Measurements from ENCODE around the gene SOX5. TPM values are rescaled to one million over a fixed set of nuclear protein-coding genes. Genes with fewer than 3 reads are reported as not detected.
"Not testable (repeated sequence)": the region's sequence is repeated elsewhere in the genome, so short reads cannot be mapped to it uniquely, and the experiment has no call there.

SOX5 gene
- polyA plus RNA-seq, 1 of the 3 experiments (the other 2 are of a cell fraction), result 0.21 TPM

DNA sequence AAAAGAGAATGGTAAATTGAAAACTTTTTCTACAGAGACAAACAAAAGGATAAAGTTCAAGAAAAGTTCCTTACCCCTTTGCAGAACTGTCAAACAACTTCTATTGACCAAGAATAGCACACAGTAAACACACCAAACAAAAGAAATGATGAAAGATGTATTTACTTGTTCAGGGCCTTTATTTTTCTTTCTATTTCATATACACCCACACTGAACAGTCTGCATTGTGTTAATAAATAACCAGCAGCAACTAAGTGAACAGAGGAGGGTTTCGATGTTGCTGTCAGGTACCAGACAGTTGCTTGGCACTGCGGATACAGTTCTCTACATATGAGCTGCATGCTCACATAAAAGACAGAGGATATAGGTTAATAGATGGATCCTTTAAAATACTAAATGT is 122.1 kb downstream of the SOX5 start:
- no peak overlapping the region for H3K27ac ChIP-seq (ENCODE audit: low read depth in 2 of 2, low read length in 1 of 2)
- ChIA-PET CTCF (no interaction called here), POLR2A (no interaction called here)
- no peak overlapping the region for H2AFZ ChIP-seq (ENCODE audit: low read depth)
- no peaks in the 10 kb centered on the region for H4K20me1 ChIP-seq (ENCODE audit: insufficient read depth)
- H3K4me1 ChIP-seq (ENCODE audit: control insufficient read depth in 1 of 2, insufficient read depth in 2 of 2, low read depth in 1 of 2, low read length in 1 of 2), result peaks cover 0 to 2% of the 10 kb centered on the region in 2 experiments; a peak in 1 of 4 replicates
- no peak overlapping the region for H3K4me3 ChIP-seq (ENCODE audit: low read depth in 2 of 2, low read length in 1 of 2)
- H3K4me2 ChIP-seq, result no peak overlapping the region
- H3K36me3 ChIP-seq (replicated peaks in 1 of 2; ENCODE audit: control insufficient read depth in 1 of 2, insufficient read depth in 2 of 2, low read length in 1 of 2), result no peaks in the 10 kb centered on the region
- WGBS (ENCODE audit: low lambda C conversion rate), result 75% methylated on average over 2 of the region's 2 CpGs
- no peak overlapping the region for H3K9ac ChIP-seq
- no peak for DNase-seq
- H3K9me2 ChIP-seq, result no peaks in the 10 kb centered on the region
- no peaks in the 10 kb centered on the region for H3K9me3 ChIP-seq
- TF ChIP-seq, protein P1, sequence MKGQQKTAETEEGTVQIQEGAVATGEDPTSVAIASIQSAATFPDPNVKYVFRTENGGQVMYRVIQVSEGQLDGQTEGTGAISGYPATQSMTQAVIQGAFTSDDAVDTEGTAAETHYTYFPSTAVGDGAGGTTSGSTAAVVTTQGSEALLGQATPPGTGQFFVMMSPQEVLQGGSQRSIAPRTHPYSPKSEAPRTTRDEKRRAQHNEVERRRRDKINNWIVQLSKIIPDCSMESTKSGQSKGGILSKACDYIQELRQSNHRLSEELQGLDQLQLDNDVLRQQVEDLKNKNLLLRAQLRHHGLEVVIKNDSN (IDR thresholded peaks at IDR 0.05; ENCODE audit: borderline replicate concordance, low read depth), result no peak
- TF ChIP-seq RFX5 (IDR thresholded peaks at IDR 0.05; ENCODE audit: low read length) (no peak), MEF2A (IDR thresholded peaks at IDR 0.05; ENCODE audit: borderline replicate concordance, low read depth) (no peak), FOXJ3 (CRISPR knock-in tag; IDR thresholded peaks at IDR 0.05) (no peak), TCF12 (IDR thresholded peaks at IDR 0.05) (no peak), NFIC (IDR thresholded peaks at IDR 0.05; ENCODE audit: borderline replicate concordance) (no peak), FOSL2 (IDR thresholded peaks at IDR 0.05; ENCODE audit: borderline replicate concordance, low read depth) (no peak), RXRA (IDR thresholded peaks at IDR 0.05; ENCODE audit: borderline replicate concordance, low read depth) (no peak), GATA2 (CRISPR knock-in tag; IDR thresholded peaks at IDR 0.05) (no peak), TEAD4 (IDR thresholded peaks at IDR 0.05; ENCODE audit: borderline replicate concordance, insufficient read depth) (no peak), FOXM1 (IDR thresholded peaks at IDR 0.05; ENCODE audit: low read depth) (no peak), SMC3 (IDR thresholded peaks at IDR 0.05; ENCODE audit: low read depth, low read length) (no peak), RAD21 (IDR thresholded peaks at IDR 0.05; ENCODE audit: low read length) (no peak)
- TF ChIP-seq, protein P2, sequence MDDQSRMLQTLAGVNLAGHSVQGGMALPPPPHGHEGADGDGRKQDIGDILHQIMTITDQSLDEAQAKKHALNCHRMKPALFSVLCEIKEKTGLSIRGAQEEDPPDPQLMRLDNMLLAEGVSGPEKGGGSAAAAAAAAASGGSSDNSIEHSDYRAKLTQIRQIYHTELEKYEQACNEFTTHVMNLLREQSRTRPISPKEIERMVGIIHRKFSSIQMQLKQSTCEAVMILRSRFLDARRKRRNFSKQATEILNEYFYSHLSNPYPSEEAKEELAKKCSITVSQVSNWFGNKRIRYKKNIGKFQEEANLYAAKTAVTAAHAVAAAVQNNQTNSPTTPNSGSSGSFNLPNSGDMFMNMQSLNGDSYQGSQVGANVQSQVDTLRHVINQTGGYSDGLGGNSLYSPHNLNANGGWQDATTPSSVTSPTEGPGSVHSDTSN (IDR thresholded peaks at IDR 0.05), result no peak
- TF ChIP-seq, protein P3, sequence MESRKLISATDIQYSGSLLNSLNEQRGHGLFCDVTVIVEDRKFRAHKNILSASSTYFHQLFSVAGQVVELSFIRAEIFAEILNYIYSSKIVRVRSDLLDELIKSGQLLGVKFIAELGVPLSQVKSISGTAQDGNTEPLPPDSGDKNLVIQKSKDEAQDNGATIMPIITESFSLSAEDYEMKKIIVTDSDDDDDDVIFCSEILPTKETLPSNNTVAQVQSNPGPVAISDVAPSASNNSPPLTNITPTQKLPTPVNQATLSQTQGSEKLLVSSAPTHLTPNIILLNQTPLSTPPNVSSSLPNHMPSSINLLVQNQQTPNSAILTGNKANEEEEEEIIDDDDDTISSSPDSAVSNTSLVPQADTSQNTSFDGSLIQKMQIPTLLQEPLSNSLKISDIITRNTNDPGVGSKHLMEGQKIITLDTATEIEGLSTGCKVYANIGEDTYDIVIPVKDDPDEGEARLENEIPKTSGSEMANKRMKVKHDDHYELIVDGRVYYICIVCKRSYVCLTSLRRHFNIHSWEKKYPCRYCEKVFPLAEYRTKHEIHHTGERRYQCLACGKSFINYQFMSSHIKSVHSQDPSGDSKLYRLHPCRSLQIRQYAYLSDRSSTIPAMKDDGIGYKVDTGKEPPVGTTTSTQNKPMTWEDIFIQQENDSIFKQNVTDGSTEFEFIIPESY (IDR thresholded peaks at IDR 0.05; ENCODE audit: borderline replicate concordance, low read depth), result no peak
- H3K79me2 ChIP-seq (ENCODE audit: insufficient read depth), result no peaks in the 10 kb centered on the region
- no peaks in the 10 kb centered on the region for H3K27me3 ChIP-seq (ENCODE audit: insufficient read depth)
- no peaks in the 10 kb centered on the region for H3F3A ChIP-seq (replicated peaks; ENCODE audit: insufficient read depth)

DNA sequence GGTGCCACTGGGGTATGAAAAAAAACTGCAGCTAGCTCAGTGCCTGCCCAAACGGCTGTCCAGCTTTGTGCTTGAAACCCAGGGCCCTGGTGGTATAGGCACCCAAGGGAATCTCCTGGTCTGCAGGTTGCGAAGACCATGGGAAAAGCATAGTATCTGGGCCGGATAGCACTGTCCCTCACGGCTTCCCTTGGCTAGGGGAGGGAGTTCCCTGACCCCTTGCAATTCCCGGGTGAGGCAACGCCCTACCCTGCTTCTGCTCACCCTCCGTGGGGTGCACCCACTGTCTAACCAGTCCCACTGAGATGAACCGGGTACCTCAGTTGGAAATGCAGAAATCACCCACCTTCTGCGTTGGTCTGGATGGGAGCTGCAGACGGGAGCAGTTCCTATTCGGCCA is 124.3 kb downstream of the SOX5 start:
- H3K27ac ChIP-seq (ENCODE audit: low read depth in 2 of 2, low read length in 1 of 2); H3K9me2 ChIP-seq; H2AFZ ChIP-seq (ENCODE audit: low read depth); H3K9me3 ChIP-seq; H3K36me3 ChIP-seq (replicated peaks in 1 of 2; ENCODE audit: control insufficient read depth in 1 of 2, insufficient read depth in 2 of 2, low read length in 1 of 2); H3F3A ChIP-seq (replicated peaks; ENCODE audit: insufficient read depth); H3K4me3 ChIP-seq (ENCODE audit: low read depth in 2 of 2, low read length in 1 of 2); H3K9ac ChIP-seq; H3K4me2 ChIP-seq; H3K79me2 ChIP-seq (ENCODE audit: insufficient read depth); H3K27me3 ChIP-seq (ENCODE audit: insufficient read depth); DNase-seq; H4K20me1 ChIP-seq (ENCODE audit: insufficient read depth); H3K4me1 ChIP-seq (ENCODE audit: control insufficient read depth in 1 of 2, insufficient read depth in 2 of 2, low read depth in 1 of 2, low read length in 1 of 2); POLR2A ChIA-PET: not testable (repeated sequence)
- WGBS (ENCODE audit: low lambda C conversion rate), result 43% methylated on average over 7 of the region's 11 CpGs
- CTCF ChIA-PET, result interaction anchor here (0.6 kb wide), 1 partner anchor 951 kb away, joined by 3 read pairs; no protein-coding TSS in a partner anchor

Measured in SK-N-SH (cell line).